Measurements from ENCODE around the gene SYCE3. TPM values are rescaled to one million over a fixed set of nuclear protein-coding genes. Genes with fewer than 3 reads are reported as not detected.

The SYCE3 gene
- total RNA-seq, 2 experiments from 2014 or later, result not detected

- Histone ChIP-seq H3K79me2 (ENCODE audit: insufficient read depth, low read depth, low read length) (no peaks in the 10 kb centered on the region), H3K27ac (ENCODE audit: low read depth, low read length, poor library complexity, severe bottlenecking) (no peak overlapping the region), H3K9me3 (ENCODE audit: low read length) (no peaks in the 10 kb centered on the region), H3K4me1 (ENCODE audit: insufficient read depth, low read length, poor library complexity, severe bottlenecking) (peaks cover 30% of the 10 kb centered on the region), H2AFZ (ENCODE audit: low read length) (peak overlapping the region; percentile 51), H3K4me3 (ENCODE audit: low read depth, low read length, poor library complexity, severe bottlenecking) (no peak overlapping the region), H3K4me2 (ENCODE audit: low read length) (peak overlapping the region; percentile 59), H3K36me3 (ENCODE audit: insufficient read depth, low read length) (no peaks in the 10 kb centered on the region), H3K9me2 (ENCODE audit: insufficient read depth, low read length) (no peaks in the 10 kb centered on the region), H4K20me1 (ENCODE audit: insufficient read depth, low read length) (no peaks in the 10 kb centered on the region)
- POLR2A ChIA-PET, result interaction anchor here (0.8 to 1.8 kb wide), 2 partner anchors 10 to 40 kb away, joined by 3 to 9 read pairs; no protein-coding TSS in a partner anchor
- intact Hi-C loops (cut with micrococcal nuclease; ENCODE audit: unreplicated experiment), result loop anchor here (2.0 kb wide), 1 partner anchor 72 kb away; no protein-coding TSS in a partner anchor
- CTCF ChIA-PET (ENCODE audit: unreplicated experiment), result interaction anchor here (0.5 kb wide), 1 partner anchor 68 kb away, joined by 3 read pairs; no protein-coding TSS in a partner anchor
- BruUV-seq (replicated peaks), result no TSS peak
- peak; percentile 21 for DNase-seq (ENCODE audit: low spot score)
- TF ChIP-seq CTCF (conservative IDR thresholded peaks at IDR 0.05; ENCODE audit: low read length) (no peak), EZH2phosphoT487 (IDR thresholded peaks at IDR 0.05; ENCODE audit: borderline replicate concordance, low read depth, low read length) (no peak)
Observed at GRCh38 chr22:50548921-50549790, 13.6 kb downstream of the SYCE3 start.

- BruUV-seq (replicated peaks), result no TSS peak
- no peaks in the 10 kb centered on the region for H3K9me3 ChIP-seq (ENCODE audit: low read length)
- POLR2A ChIA-PET, result interaction anchor here (0.5 to 1.8 kb wide), 5 partner anchors 8 to 39 kb away, joined by 3 to 9 read pairs (median 3); no protein-coding TSS in a partner anchor
- H3K36me3 ChIP-seq (ENCODE audit: insufficient read depth, low read length), result no peaks in the 10 kb centered on the region
- H3K4me3 ChIP-seq (ENCODE audit: low read depth, low read length, poor library complexity, severe bottlenecking), result no peak overlapping the region
- no peak overlapping the region for H3K27ac ChIP-seq (ENCODE audit: low read depth, low read length, poor library complexity, severe bottlenecking)
- intact Hi-C loops (cut with micrococcal nuclease; ENCODE audit: unreplicated experiment), result loop anchor here (2.0 kb wide), 1 partner anchor 73 kb away; no protein-coding TSS in a partner anchor
- H3K9me2 ChIP-seq (ENCODE audit: insufficient read depth, low read length), result no peaks in the 10 kb centered on the region
- H4K20me1 ChIP-seq (ENCODE audit: insufficient read depth, low read length), result no peaks in the 10 kb centered on the region
- peaks cover 35% of the 10 kb centered on the region for H3K4me1 ChIP-seq (ENCODE audit: insufficient read depth, low read length, poor library complexity, severe bottlenecking)
- peak overlapping the region; percentile 59 for H3K4me2 ChIP-seq (ENCODE audit: low read length)
- TF ChIP-seq EZH2phosphoT487 (IDR thresholded peaks at IDR 0.05; ENCODE audit: borderline replicate concordance, low read depth, low read length) (no peak), CTCF (conservative IDR thresholded peaks at IDR 0.05; ENCODE audit: low read length) (0 out of 2 replicates have a peak, but pooled peaks have one; percentile 35)
- DNase-seq (ENCODE audit: low spot score), result peak; percentile 41
- no peaks in the 10 kb centered on the region for H3K79me2 ChIP-seq (ENCODE audit: insufficient read depth, low read depth, low read length)
- peak overlapping the region; percentile 51 for H2AFZ ChIP-seq (ENCODE audit: low read length)
- CTCF ChIA-PET (ENCODE audit: unreplicated experiment), result interaction anchor here (0.5 to 0.9 kb wide), 2 partner anchors 15 to 69 kb away, joined by 3 to 5 read pairs; partner anchors contain the start of gene SYCE3
Observed at GRCh38 chr22:50548040-50548920, 14.4 kb downstream of the SYCE3 start.

All from OCI-LY7 (cell line).